Natural killer cell (primary cell): ENCODE measurements around the gene SLC25A6. TPM values are rescaled to one million over a fixed set of nuclear protein-coding genes. Genes with fewer than 3 reads are reported as not detected.

Experiments used
- ATAC-seq, 3 donors: fragments of 150-1000 bp in 2 of 3; fragments of 200-7000 bp in 1 of 3; cut with Tn5 transposase; 1 replicate in 1 of 3; 2 replicates in 2 of 3; pipeline ENCODE4 v1.10.0; 2021; ENCODE audit warnings: mild to moderate bottlenecking in 2 of 3, moderate library complexity in 2 of 3
- DNase-seq, 2 donors: peaks; one replicate each; pipeline versions ENCODE4 v3.0.0 to v3.0.0-alpha.2; 2013 to 2021; ENCODE audit warnings: mixed read lengths in 1 of 2
- H3K27ac ChIP-seq: one replicate; pipeline ENCODE4 v1.5.1; 2013; ENCODE audit warnings: mild to moderate bottlenecking, low read length
- H3K27me3 ChIP-seq: one replicate; pipeline ENCODE4 v1.6.1; 2013; ENCODE audit warnings: low read length; ENCODE audit not compliant: control insufficient read depth, insufficient read depth
- H3K36me3 ChIP-seq: one replicate; pipeline ENCODE4 v1.6.1; 2013; ENCODE audit warnings: low read length; ENCODE audit not compliant: control insufficient read depth, insufficient read depth
- H3K4me1 ChIP-seq: one replicate; pipeline ENCODE4 v1.6.1; 2013; ENCODE audit warnings: low read length; ENCODE audit not compliant: control insufficient read depth, insufficient read depth
- H3K4me3 ChIP-seq: one replicate; pipeline ENCODE4 v1.5.1; 2013; ENCODE audit warnings: low read length
- H3K9me3 ChIP-seq: one replicate; pipeline ENCODE4 v1.6.1; 2013; ENCODE audit warnings: low read length; ENCODE audit not compliant: control insufficient read depth, insufficient read depth
- H3K27ac Mint-ChIP-seq, 2 donors: one replicate each; pipeline ENCODE4 v1.8.0; 2022; ENCODE audit warnings: mild to moderate bottlenecking in 2 of 2, mixed read lengths in 2 of 2, moderate library complexity in 1 of 2
- H3K27me3 Mint-ChIP-seq, 2 donors: one replicate each; pipeline ENCODE4 v1.8.0; 2022; ENCODE audit warnings: low read depth in 2 of 2, mixed read lengths in 2 of 2
- H3K36me3 Mint-ChIP-seq: one replicate; pipeline ENCODE4 v1.8.0; 2022; ENCODE audit warnings: mixed read lengths
- H3K4me1 Mint-ChIP-seq, 2 donors: one replicate each; pipeline ENCODE4 v1.8.0; 2022; ENCODE audit warnings: mixed read lengths in 2 of 2
- H3K4me3 Mint-ChIP-seq: one replicate; pipeline ENCODE4 v1.8.0; 2022; ENCODE audit warnings: mild to moderate bottlenecking, moderate library complexity, mixed read lengths
- H3K9me3 Mint-ChIP-seq, 2 donors: one replicate each; pipeline ENCODE4 v1.8.0; 2022; ENCODE audit warnings: mixed read lengths in 2 of 2
- CTCF ChIP-seq: fragments of 200-600 bp; IDR thresholded peaks from one replicate; pipeline ENCODE4 v1.8.0; 2022; ENCODE audit warnings: antibody characterized with exemption
- WGBS: methylation state at CpG from one replicate; pipeline ENCODE4 v1.1.7; 2013; ENCODE audit warnings: missing lambda C conversion rate; ENCODE audit not compliant: insufficient coverage; 5-methylcytosine and 5-hydroxymethylcytosine counted together
- intact Hi-C: fragments of 100-400 bp; cut with micrococcal nuclease; formaldehyde crosslinking; loops from one replicate; pipeline ENCODE4 v1.14.2; 2022
- total RNA-seq, 4 donors: library from RNA; stranded (reverse); fragments of 120-200 nt in 1 of 4; gene quantifications; one replicate each; pipeline versions ENCODE4 v1.2.3 to v1.2.4, GENCODE V29; 2013 to 2022

SLC25A6 gene
- total RNA-seq, 3 donors from 2014 or later (not counting 1 experiment from before 2014, with no cell fraction given) = 157 to 197 (median 178) TPM

DNA sequence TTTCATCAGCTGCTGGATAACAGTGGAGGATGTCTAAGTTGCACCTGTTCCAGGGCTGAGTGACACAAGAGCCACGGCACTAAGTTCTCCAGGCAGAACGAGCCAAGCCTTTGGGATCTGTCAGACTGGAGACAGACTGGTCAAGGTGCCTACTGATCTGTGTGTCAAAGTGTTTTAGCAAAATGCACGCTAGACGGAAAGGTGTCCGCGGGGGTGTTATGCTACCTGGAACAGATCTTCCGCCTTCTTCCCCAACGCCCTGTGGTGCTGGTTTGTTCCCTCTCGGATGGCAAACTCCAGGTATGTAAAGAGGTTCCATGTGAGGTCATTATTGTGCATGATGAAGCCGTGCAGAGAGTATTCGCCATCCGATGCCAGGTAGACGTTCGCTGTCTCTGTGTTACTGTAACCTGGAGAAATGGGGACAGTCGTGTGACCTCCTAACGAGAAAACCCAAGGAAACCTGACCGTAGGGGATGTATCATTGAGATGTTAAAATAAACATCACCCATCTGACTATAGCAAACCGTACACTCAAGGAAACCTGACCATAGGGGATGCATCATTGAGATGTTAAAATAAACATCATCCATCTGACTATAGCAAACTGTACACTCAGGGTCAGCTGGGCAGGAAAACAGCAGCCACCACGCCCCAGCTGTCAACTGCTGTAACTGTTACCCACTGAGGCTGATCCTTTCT is 29.7 kb upstream of the SLC25A6 start:
- ATAC-seq (no peak), DNase-seq (no peak)
- H3K4me3 Mint-ChIP-seq = no peak overlapping the region
- H3K4me1 Mint-ChIP-seq = peaks cover 0 to 10% of the 10 kb centered on the region in 2 donors
- no peak overlapping the region for H3K27ac Mint-ChIP-seq
- no peaks in the 10 kb centered on the region for H3K27me3 ChIP-seq
- TF ChIP-seq CTCF = no peak
- intact Hi-C loops = no loop called here
- H3K4me1 ChIP-seq = no peaks in the 10 kb centered on the region
- peaks cover 30% of the 10 kb centered on the region for H3K36me3 ChIP-seq
- H3K4me3 ChIP-seq = no peak overlapping the region
- no peaks in the 10 kb centered on the region for H3K27me3 Mint-ChIP-seq
- WGBS = 98% methylated on average over 17 of the region's 19 CpGs
- H3K36me3 Mint-ChIP-seq = peaks cover 8% of the 10 kb centered on the region
- peaks cover 9 to 16% of the 10 kb centered on the region in 2 donors for H3K9me3 Mint-ChIP-seq
- no peak overlapping the region for H3K27ac ChIP-seq
- peaks cover 26% of the 10 kb centered on the region for H3K9me3 ChIP-seq

DNA sequence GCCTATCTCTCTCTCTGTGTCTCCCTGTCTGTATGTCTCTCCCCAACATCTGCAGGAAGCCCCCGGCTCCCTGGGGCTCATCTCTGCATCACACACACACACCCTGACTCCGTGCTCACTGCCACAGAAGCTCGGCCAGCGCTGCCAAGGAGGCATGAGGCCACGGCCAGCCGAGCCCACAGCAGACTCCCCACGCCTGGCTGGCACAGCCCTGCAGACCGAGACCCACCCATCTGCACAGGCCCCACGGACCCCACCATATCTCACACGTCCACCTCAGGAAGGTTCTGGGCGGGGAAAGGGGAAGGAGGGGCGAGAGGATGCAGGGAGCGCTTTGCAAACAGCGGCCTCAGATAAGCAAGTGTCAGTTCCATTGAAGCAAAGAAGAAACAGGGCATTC is 28.5 kb upstream of the SLC25A6 start:
- H3K27ac Mint-ChIP-seq = peak overlapping the region in 1 of 2 donors; percentile 70
- H3K4me3 Mint-ChIP-seq = no peak overlapping the region
- no peaks in the 10 kb centered on the region for H3K4me1 ChIP-seq
- peaks cover 23% of the 10 kb centered on the region for H3K36me3 ChIP-seq
- 89% methylated on average over 14 of the region's 14 CpGs for WGBS
- ATAC-seq = no peak
- H3K27me3 Mint-ChIP-seq = no peaks in the 10 kb centered on the region
- no peak overlapping the region for H3K4me3 ChIP-seq
- peaks cover 9 to 16% of the 10 kb centered on the region in 2 donors for H3K9me3 Mint-ChIP-seq
- peaks cover 8% of the 10 kb centered on the region for H3K36me3 Mint-ChIP-seq
- no peak for TF ChIP-seq CTCF
- DNase-seq = no peak
- intact Hi-C loops = no loop called here
- peaks cover 26% of the 10 kb centered on the region for H3K9me3 ChIP-seq
- no peaks in the 10 kb centered on the region for H3K27me3 ChIP-seq
- no peak overlapping the region for H3K27ac ChIP-seq
- H3K4me1 Mint-ChIP-seq = peaks cover 0 to 10% of the 10 kb centered on the region in 2 donors

- Histone ChIP-seq H3K36me3 (peaks cover 17% of the 10 kb centered on the region), H3K27ac (no peak overlapping the region), H3K27me3 (no peaks in the 10 kb centered on the region), H3K9me3 (peaks cover 26% of the 10 kb centered on the region), H3K4me1 (no peaks in the 10 kb centered on the region), H3K4me3 (no peak overlapping the region)
- Mint-ChIP-seq H3K4me3 (no peak overlapping the region), H3K27ac (peak overlapping the region; percentile 6 to 70), H3K36me3 (peaks cover 2% of the 10 kb centered on the region), H3K9me3 (peaks cover 5 to 13% of the 10 kb centered on the region in 2 donors), H3K27me3 (no peaks in the 10 kb centered on the region), H3K4me1 (peaks cover 0 to 10% of the 10 kb centered on the region in 2 donors)
- WGBS = 94% methylated on average over 19 of the region's 19 CpGs
- no peak for TF ChIP-seq CTCF
- DNase-seq = no peak
- peak in 1 of 3 donors; percentile 24 for ATAC-seq
- intact Hi-C loops = no loop called here
These were observed 27.8 kb upstream of the SLC25A6 start for GRCh38 chrX:1419545-1420355.
